HEK293T (cell line): Measurements from ENCODE around the gene CRYBB1.
"Not testable (repeated sequence)": the region's sequence is repeated elsewhere in the genome, so short reads cannot be mapped to it uniquely, and the experiment has no call there.

Experiments
- BHLHE40 ChIP-seq: fragments of 450-650 bp; IDR thresholded peaks from 2 replicates; pipeline ENCODE4 v1.6.1; 2016; ENCODE audit warnings: mild to moderate bottlenecking, moderate library complexity, borderline replicate concordance
- ELF4 ChIP-seq: fragments of 450-650 bp; IDR thresholded peaks from 2 replicates; pipeline ENCODE4 v1.6.1; 2017; ENCODE audit warnings: antibody characterized with exemption
- FOXA1 ChIP-seq: fragments of 450-650 bp; IDR thresholded peaks from 2 replicates; pipeline ENCODE4 v1.6.1; 2016; ENCODE audit warnings: mild to moderate bottlenecking
- FOXK2 ChIP-seq: fragments of 450-650 bp; IDR thresholded peaks from 2 replicates; pipeline ENCODE4 v1.6.1; 2016; ENCODE audit warnings: mild to moderate bottlenecking
- FOXM1 ChIP-seq: fragments of 450-650 bp; IDR thresholded peaks from 2 replicates; pipeline ENCODE4 v1.6.1; 2017; ENCODE audit warnings: mild to moderate bottlenecking, borderline replicate concordance
- HDGF ChIP-seq: fragments of 450-650 bp; IDR thresholded peaks from 2 replicates; pipeline ENCODE4 v1.6.1; 2017; ENCODE audit warnings: antibody characterized with exemption, borderline replicate concordance
- LEF1 ChIP-seq: fragments of 450-650 bp; IDR thresholded peaks from 2 replicates; pipeline ENCODE4 v1.6.1; 2017; ENCODE audit warnings: mild to moderate bottlenecking, borderline replicate concordance
- PKNOX1 ChIP-seq: fragments of 450-650 bp; IDR thresholded peaks from 2 replicates; pipeline ENCODE4 v1.6.1; 2016
- SP1 ChIP-seq: fragments of 450-650 bp; IDR thresholded peaks from 2 replicates; pipeline ENCODE4 v1.6.1; 2017
- SUZ12 ChIP-seq: fragments of 450-650 bp; IDR thresholded peaks from 2 replicates; pipeline ENCODE4 v1.6.1; 2016; ENCODE audit warnings: mild to moderate bottlenecking
- TARDBP ChIP-seq: fragments of 450-650 bp; IDR thresholded peaks from 2 replicates; pipeline ENCODE4 v1.6.1; 2016

DNA sequence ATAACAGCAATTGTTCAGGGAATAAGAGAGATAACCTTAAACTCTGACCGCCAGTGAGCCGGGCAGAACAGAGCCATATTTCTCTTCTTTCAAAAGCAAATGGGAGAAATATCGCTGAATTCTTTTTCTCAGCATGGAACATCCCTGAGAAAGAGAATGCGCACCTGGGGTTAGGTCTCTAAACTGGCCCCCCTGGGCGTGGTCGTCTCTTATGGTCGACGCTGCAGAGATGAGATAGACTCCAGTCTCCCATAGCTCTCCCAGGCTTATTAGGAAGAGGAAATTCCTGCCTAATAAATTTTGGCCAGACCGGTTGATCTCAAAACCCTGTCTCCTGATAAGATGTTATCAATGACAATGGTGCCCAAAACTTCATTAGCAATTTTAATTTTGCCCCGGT lies 4.1 kb downstream of the CRYBB1 start:
- not testable (repeated sequence) for TF ChIP-seq TARDBP, FOXK2, FOXA1, SP1, ELF4, FOXM1, BHLHE40, HDGF, SUZ12, LEF1, PKNOX1
